Measurements from ENCODE around the gene PPP1R3A. TPM values are rescaled to one million over a fixed set of nuclear protein-coding genes. Genes with fewer than 3 reads are reported as not detected.

The PPP1R3A gene
- total and polyA plus RNA-seq, 9 donors, result 0.02 to 0.05 TPM; not detected in 7

DNA sequence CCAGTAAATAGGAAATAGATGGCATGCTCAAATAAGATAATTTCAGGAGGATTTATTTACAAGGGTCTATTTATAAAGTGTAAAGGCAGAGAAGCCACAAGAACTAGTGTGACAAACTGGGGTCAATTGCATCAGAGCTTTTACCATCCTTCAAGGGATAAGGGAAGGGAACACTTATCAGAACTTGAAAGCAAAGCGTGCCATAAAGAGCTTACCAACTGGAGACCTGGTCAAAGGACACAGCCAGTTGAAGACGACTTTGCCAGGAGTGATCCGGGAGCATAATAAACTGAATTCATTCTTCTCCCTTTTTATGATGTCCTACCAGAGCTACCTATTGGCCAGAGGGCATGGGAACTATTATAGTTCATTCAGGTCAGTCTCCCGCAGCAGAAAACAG lies 3.2 kb upstream of the PPP1R3A start:
- intact Hi-C loops (cut with DNase I), result no loop called here
- WGBS, 3 donors, result 37 to 67% (median 51%) methylated on average over 4 of the region's 4 CpGs
- TF ChIP-seq, protein P1, sequence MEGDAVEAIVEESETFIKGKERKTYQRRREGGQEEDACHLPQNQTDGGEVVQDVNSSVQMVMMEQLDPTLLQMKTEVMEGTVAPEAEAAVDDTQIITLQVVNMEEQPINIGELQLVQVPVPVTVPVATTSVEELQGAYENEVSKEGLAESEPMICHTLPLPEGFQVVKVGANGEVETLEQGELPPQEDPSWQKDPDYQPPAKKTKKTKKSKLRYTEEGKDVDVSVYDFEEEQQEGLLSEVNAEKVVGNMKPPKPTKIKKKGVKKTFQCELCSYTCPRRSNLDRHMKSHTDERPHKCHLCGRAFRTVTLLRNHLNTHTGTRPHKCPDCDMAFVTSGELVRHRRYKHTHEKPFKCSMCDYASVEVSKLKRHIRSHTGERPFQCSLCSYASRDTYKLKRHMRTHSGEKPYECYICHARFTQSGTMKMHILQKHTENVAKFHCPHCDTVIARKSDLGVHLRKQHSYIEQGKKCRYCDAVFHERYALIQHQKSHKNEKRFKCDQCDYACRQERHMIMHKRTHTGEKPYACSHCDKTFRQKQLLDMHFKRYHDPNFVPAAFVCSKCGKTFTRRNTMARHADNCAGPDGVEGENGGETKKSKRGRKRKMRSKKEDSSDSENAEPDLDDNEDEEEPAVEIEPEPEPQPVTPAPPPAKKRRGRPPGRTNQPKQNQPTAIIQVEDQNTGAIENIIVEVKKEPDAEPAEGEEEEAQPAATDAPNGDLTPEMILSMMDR (IDR thresholded peaks at IDR 0.05), result no peak
- TF ChIP-seq POLR2A (IDR thresholded peaks at IDR 0.05) (no peak), EP300 (IDR thresholded peaks at IDR 0.05) (no peak)

DNA sequence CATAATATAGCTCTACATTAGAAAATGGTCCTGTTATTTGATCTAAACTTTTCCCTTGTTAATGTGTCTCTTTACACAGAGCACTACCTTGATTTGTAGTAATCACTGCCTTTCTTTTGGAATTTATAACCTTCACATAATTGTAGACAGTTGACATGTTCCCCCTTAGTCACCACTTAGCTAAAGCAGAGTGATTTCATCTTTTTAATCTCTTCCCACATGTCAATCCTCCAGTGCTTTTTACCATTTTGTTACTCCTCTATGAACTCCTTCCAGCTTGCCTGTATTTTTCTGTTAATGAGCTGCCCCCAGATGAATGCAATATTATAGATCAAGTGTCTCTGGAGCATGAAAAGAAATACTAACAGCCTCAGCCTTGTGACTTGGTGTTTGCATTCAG lies 2.6 kb upstream of the PPP1R3A start:
- Histone ChIP-seq H3K36me3 (no peaks in the 10 kb centered on the region), H3K4me3 (no peak overlapping the region), H3K9me3 (no peaks in the 10 kb centered on the region), H3K4me1 (ENCODE audit: insufficient read depth) (no peaks in the 10 kb centered on the region), H3K27me3 (no peaks in the 10 kb centered on the region), H3K27ac (no peak overlapping the region)
- TF ChIP-seq EP300 (IDR thresholded peaks at IDR 0.05) (no peak), POLR2A (IDR thresholded peaks at IDR 0.05) (no peak)
- TF ChIP-seq, protein P1 (IDR thresholded peaks at IDR 0.05), result no peak
- DNase-seq, result no peak
- intact Hi-C loops (cut with DNase I), result no loop called here

More for the DNA sequence above, 3.2 kb upstream of the PPP1R3A start:
- Histone ChIP-seq H3K4me3 (no peak overlapping the region), H3K36me3 (no peaks in the 10 kb centered on the region), H3K27ac (no peak overlapping the region), H3K4me1 (ENCODE audit: insufficient read depth) (no peaks in the 10 kb centered on the region), H3K9me3 (no peaks in the 10 kb centered on the region), H3K27me3 (no peaks in the 10 kb centered on the region)
- no peak for DNase-seq

DNA sequence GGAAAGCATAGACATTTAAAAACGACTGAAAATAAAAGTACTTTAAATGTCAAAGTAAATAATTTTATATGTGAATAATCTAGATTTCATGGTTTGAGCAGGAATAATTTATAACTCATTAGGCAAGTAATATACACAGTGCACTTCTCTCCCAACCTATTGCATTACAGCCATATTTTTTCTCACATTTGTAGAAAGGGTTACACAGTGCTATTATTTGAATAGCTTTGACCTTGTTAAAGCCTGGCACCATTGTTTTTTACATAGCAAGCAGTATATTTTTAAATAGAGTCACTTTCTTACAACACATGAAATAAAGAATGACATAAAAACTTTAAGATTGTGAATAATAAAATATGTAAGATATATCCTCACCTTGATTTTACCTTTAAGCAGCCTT lies 969 bp downstream of the PPP1R3A start:
- Histone ChIP-seq H3K9me3 (no peaks in the 10 kb centered on the region), H3K27ac (no peak overlapping the region), H3K4me3 (no peak overlapping the region), H3K27me3 (no peaks in the 10 kb centered on the region), H3K4me1 (ENCODE audit: insufficient read depth) (no peaks in the 10 kb centered on the region), H3K36me3 (no peaks in the 10 kb centered on the region)
- TF ChIP-seq POLR2A (IDR thresholded peaks at IDR 0.05) (no peak), EP300 (IDR thresholded peaks at IDR 0.05) (no peak)
- TF ChIP-seq, protein P1 (IDR thresholded peaks at IDR 0.05), result no peak
- DNase-seq, result no peak
- WGBS, 3 donors, result 20 to 27% (median 22%) methylated on average over 1 of the region's 1 CpG
- intact Hi-C loops (cut with DNase I), result no loop called here

DNA sequence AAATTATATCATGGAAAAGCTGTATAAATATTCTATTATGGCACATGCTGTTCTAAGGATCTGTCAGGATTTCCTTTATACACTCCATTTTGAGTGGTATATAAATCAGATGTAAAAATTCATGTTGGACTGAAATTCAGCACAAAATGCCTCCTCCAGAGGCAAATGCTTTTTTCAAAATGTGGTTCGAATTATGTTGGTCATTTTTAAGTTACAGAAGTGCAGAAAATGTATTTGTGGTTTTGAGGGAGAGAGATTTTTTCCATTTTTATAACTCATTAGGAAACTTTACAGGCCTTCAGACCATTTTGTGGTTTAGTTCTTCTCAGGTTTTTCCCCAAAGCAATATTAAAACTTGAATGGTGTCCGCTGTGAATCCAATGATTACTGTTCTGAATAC lies 2.9 kb downstream of the PPP1R3A start:
- no peaks in the 10 kb centered on the region for H3K9me3 ChIP-seq
- no peaks in the 10 kb centered on the region for H3K36me3 ChIP-seq
- H3K4me3 ChIP-seq, result no peak overlapping the region
- no peak for DNase-seq
- TF ChIP-seq EP300 (IDR thresholded peaks at IDR 0.05) (no peak), POLR2A (IDR thresholded peaks at IDR 0.05) (no peak)
- H3K27ac ChIP-seq, result no peak overlapping the region
- 74 to 83% (median 79%) methylated on average over 2 of the region's 2 CpGs for WGBS, 3 donors
- no peaks in the 10 kb centered on the region for H3K4me1 ChIP-seq (ENCODE audit: insufficient read depth)
- intact Hi-C loops (cut with DNase I), result no loop called here
- H3K27me3 ChIP-seq, result no peaks in the 10 kb centered on the region

DNA sequence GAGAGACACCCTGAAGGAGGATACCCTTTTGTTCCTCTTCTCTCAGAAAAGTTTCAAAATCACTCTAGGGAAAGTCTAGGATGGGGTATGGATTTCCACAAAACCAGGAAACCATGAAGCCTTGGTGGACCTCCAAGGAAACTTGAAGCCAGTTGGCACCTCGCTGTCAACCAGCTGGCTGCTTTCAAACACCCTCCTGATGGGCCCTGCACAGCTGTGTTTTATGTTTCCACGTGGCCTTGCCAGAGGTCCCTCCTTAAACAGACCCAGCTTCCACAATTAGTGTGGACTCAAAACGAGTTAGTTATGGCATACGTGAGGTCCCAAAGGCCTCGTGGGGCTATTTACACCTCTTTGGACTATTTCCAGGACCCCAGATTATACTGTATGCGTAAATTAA lies 5.9 kb downstream of the PPP1R3A start:
- Histone ChIP-seq H3K9me3 (no peaks in the 10 kb centered on the region), H3K36me3 (no peaks in the 10 kb centered on the region), H3K27me3 (no peaks in the 10 kb centered on the region), H3K4me3 (no peak overlapping the region), H3K27ac (no peak overlapping the region), H3K4me1 (ENCODE audit: insufficient read depth) (no peaks in the 10 kb centered on the region)
- WGBS, 3 donors, result 29 to 34% (median 32%) methylated on average over 6 of the region's 6 CpGs
- TF ChIP-seq, protein P1 (IDR thresholded peaks at IDR 0.05), result no peak
- TF ChIP-seq EP300 (IDR thresholded peaks at IDR 0.05) (no peak), POLR2A (IDR thresholded peaks at IDR 0.05) (no peak)
- intact Hi-C loops (cut with DNase I), result no loop called here
- no peak for DNase-seq

Measured in ovary (tissue), 9 donors.